ENCODE data around the gene EHD4. TPM values are rescaled to one million over a fixed set of nuclear protein-coding genes. Genes with fewer than 3 reads are reported as not detected.
A peak's percentile ranks its signal among the peaks of the same experiment; 100 is the strongest.

EHD4 gene
- total RNA-seq, 2 donors from 2014 or later = 13.8 to 16.9 TPM

DNA sequence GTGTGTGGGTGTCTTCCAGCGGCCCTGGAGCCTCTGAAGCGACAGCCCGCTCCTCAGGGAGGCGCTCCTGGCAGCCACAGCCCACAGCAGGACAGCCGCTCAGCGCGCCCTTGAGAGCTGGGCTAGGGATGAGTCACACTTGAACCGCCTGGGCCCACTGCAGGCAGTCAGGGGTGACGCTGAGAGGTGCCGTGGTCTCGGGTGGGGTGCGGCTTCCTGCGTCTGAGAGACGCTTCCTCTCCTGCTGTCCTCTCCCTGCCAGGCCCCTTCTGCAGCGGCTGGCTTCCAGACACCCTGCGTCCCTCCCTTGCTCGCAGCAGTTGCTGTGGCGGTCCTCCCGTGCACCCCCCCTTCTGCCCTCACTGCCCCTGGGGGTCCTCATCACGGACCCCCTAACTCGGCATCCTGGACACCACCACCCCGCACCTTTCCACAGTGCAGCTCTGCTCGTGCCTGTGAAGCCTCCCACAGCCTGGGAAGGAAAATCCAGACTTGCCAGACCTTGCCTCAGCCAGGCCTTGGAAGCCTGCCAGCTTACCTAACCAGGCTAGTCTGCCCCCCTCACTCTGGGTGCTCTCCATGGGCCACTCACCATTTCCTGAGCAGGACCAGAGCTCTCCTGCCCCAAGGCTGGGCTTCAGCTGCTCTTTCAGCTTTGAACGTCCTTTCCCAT is 77.4 kb downstream of the EHD4 start:
- TF ChIP-seq, protein P1, sequence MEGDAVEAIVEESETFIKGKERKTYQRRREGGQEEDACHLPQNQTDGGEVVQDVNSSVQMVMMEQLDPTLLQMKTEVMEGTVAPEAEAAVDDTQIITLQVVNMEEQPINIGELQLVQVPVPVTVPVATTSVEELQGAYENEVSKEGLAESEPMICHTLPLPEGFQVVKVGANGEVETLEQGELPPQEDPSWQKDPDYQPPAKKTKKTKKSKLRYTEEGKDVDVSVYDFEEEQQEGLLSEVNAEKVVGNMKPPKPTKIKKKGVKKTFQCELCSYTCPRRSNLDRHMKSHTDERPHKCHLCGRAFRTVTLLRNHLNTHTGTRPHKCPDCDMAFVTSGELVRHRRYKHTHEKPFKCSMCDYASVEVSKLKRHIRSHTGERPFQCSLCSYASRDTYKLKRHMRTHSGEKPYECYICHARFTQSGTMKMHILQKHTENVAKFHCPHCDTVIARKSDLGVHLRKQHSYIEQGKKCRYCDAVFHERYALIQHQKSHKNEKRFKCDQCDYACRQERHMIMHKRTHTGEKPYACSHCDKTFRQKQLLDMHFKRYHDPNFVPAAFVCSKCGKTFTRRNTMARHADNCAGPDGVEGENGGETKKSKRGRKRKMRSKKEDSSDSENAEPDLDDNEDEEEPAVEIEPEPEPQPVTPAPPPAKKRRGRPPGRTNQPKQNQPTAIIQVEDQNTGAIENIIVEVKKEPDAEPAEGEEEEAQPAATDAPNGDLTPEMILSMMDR (IDR thresholded peaks at IDR 0.05) = peak in 1 of 7 experiments; percentile 17
- TF ChIP-seq POLR2A (IDR thresholded peaks at IDR 0.05) = peak in 2 of 3 donors; percentile 12 to 35
- no peaks in the 10 kb centered on the region for H3K9me3 ChIP-seq
- peaks cover 40% of the 10 kb centered on the region for H3K4me1 ChIP-seq
- 11 to 34% methylated on average over 10 to 24 of the region's 24 CpGs for WGBS, 2 donors
- H3K36me3 ChIP-seq (replicated peaks in 1 of 2; ENCODE audit: insufficient read depth in 1 of 2, low read depth in 2 of 2) = peaks cover 0 to 4% of the 10 kb centered on the region in 2 donors
- peak overlapping the region in 3 of 4 donors; percentile 48 to 68 (median 55) for H3K27ac ChIP-seq
- intact Hi-C loops (cut with DNase I) = no loop called here
- no peak overlapping the region for H3K4me3 ChIP-seq
- peak; percentile 72 for ATAC-seq
- DNase-seq = peak; percentile 81 to 91 (median 83)
- no peaks in the 10 kb centered on the region for H3K27me3 ChIP-seq

DNA sequence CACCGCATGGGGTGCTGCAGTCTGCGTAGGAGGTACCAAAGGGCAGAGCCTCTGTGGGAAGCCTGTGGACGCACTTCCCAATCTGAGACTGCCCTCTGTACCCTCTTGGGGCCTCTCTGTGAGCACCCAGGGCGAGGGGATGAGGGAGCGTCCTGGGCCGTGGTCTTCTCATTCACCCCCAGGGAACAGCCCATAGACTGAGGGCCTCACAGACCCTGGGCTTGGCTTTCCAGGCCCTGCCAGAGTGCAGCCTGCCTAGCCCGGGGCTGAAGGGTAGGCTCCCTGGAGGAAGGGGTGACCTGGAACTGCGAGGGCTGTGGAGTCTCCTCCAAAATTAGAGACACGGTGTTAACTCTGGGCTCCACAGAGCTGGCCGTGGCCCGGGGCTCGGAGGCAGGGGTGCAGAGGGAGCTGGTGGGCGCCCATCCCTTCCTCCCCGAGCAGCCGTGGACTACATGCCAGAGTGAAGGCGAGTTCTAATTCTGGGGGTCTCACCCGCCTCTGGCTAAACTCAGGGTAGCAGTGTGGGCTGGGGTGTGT is 78.0 kb downstream of the EHD4 start:
- TF ChIP-seq, protein P1 (IDR thresholded peaks at IDR 0.05) = no peak
- TF ChIP-seq POLR2A (IDR thresholded peaks at IDR 0.05) = no peak
- no peak for DNase-seq
- H3K9me3 ChIP-seq = no peaks in the 10 kb centered on the region
- peaks cover 0 to 3% of the 10 kb centered on the region in 2 donors for H3K36me3 ChIP-seq (replicated peaks in 1 of 2; ENCODE audit: insufficient read depth in 1 of 2, low read depth in 2 of 2)
- no peak for ATAC-seq
- peak overlapping the region in 3 of 4 donors; percentile 48 to 68 (median 55) for H3K27ac ChIP-seq
- peaks cover 40% of the 10 kb centered on the region for H3K4me1 ChIP-seq
- H3K27me3 ChIP-seq = no peaks in the 10 kb centered on the region
- intact Hi-C loops (cut with DNase I) = no loop called here
- H3K4me3 ChIP-seq = no peak overlapping the region
- 53 to 78% methylated on average over 11 to 17 of the region's 17 CpGs for WGBS, 2 donors

DNA sequence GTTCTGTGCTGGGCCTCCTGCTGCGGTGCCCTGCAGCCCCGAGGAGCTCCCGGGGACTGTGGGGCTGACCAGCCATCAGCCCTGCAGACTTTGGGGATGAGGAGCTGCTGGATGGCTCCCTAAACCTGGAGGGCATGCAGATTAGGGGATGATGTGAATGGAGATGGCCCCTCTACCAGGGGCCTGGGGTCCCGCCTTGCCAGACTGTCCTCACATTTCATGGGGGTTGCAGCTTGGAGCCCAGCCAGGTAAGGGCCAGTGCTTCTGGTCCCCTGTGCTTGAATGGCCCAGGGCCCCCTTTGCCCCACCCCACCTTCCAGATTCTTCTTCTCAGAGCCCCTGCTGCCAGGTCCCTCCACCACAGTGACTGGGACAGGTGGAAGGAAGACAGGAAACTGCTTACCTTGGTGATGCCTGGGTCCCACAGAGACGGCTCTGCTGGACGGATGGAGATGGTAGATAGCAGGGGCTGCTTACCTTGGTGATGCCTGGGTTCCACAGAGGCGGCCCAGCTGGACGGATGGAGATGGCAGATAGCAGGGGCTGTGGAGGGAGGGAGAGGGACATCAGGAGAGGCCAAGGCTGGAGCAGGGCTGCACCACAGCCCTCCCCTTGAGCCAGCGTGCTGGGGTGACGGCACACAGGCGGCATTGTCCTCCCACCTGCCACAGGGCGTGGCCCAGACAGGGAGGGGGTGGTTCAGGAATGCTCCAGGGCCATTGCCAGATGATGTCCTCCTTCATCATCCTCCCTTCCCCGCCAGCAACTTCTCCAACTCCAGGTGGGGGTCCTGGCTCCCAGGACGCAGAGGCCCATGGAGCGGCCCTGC is 78.7 kb downstream of the EHD4 start, which contains the start of gene SPTBN5:
SPTBN5 (minus strand) TSS at position 632 of the 829 bp plus-strand sequence; CDS start at position 76, 556 bp downstream.
- H3K27ac ChIP-seq = peak within 1 kb of the TSS in 3 of 4 donors; percentile 62 to 79 (median 68)
- WGBS, 2 donors = 79 to 91% methylated on average over 3 to 15 of the region's 15 CpGs
- DNase-seq (no peak), ATAC-seq (no peak)
- H3K36me3 ChIP-seq (replicated peaks in 1 of 2; ENCODE audit: insufficient read depth in 1 of 2, low read depth in 2 of 2) = no peaks in the 10 kb centered on the region
- H3K4me1 ChIP-seq = peaks cover 40% of the 10 kb centered on the region
- H3K27me3 ChIP-seq = no peaks in the 10 kb centered on the region
- intact Hi-C loops (cut with DNase I) = no loop called here
- TF ChIP-seq POLR2A (IDR thresholded peaks at IDR 0.05) = no peak
- TF ChIP-seq, protein P1 (IDR thresholded peaks at IDR 0.05) = no peak
- no peak within 1 kb of the TSS for H3K4me3 ChIP-seq
- no peaks in the 10 kb centered on the region for H3K9me3 ChIP-seq

DNA sequence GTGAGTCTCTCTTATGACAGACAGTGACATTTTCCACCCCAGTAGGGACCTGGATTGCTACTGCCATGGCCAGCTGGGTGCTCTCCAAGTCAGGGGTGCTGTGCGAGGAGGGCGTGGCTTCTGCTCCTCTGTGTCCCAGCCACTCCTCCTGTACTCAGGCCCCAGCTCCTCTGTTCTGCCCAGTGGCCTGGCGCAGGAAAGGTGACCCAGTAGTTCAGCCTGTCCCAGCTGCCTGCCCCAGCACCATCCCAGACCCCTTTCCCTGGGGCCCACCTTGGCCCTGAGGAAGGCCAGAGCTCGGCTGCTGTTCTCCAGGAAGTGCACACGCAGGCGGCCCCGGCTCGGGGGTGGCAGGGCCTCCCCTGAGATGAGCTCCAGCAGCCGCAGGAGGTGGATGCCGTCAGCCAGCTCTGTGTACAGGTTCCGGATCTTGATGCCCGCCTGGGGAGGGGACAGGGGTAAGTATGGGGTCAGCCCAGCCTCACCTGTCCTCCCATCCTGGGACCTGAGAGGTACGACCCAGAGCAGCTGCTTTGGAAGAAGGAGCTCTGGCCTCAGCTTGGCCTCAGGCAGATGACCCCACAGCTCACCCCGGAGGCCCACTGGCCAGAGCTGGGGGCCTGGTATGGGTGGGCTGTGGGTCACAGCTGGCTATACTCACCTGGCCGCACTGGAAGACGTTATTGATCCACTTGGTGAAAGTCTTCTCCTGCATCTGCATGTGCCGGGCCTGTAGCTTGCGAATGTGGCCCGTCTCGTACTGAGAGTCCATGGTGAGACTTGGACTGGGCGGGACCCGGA is 79.5 kb downstream of the EHD4 start:
- ATAC-seq (peak; percentile 89), DNase-seq (peak; percentile 91 to 98 (median 95))
- no peaks in the 10 kb centered on the region for H3K36me3 ChIP-seq (replicated peaks in 1 of 2; ENCODE audit: insufficient read depth in 1 of 2, low read depth in 2 of 2)
- H3K4me1 ChIP-seq = peaks cover 40% of the 10 kb centered on the region
- peak overlapping the region in 3 of 4 donors; percentile 62 to 79 (median 68) for H3K27ac ChIP-seq
- WGBS, 2 donors = 31 to 58% methylated on average over 7 to 18 of the region's 22 CpGs
- intact Hi-C loops (cut with DNase I) = no loop called here
- H3K4me3 ChIP-seq = no peak overlapping the region
- peak; percentile 20 to 70 (median 52) for TF ChIP-seq POLR2A (IDR thresholded peaks at IDR 0.05)
- TF ChIP-seq, protein P1 (IDR thresholded peaks at IDR 0.05) = no peak
- H3K9me3 ChIP-seq = no peaks in the 10 kb centered on the region
- H3K27me3 ChIP-seq = no peaks in the 10 kb centered on the region

Data from body of pancreas (tissue), 4 donors.